ENCODE data around the gene SHB.

The SHB gene

DNA sequence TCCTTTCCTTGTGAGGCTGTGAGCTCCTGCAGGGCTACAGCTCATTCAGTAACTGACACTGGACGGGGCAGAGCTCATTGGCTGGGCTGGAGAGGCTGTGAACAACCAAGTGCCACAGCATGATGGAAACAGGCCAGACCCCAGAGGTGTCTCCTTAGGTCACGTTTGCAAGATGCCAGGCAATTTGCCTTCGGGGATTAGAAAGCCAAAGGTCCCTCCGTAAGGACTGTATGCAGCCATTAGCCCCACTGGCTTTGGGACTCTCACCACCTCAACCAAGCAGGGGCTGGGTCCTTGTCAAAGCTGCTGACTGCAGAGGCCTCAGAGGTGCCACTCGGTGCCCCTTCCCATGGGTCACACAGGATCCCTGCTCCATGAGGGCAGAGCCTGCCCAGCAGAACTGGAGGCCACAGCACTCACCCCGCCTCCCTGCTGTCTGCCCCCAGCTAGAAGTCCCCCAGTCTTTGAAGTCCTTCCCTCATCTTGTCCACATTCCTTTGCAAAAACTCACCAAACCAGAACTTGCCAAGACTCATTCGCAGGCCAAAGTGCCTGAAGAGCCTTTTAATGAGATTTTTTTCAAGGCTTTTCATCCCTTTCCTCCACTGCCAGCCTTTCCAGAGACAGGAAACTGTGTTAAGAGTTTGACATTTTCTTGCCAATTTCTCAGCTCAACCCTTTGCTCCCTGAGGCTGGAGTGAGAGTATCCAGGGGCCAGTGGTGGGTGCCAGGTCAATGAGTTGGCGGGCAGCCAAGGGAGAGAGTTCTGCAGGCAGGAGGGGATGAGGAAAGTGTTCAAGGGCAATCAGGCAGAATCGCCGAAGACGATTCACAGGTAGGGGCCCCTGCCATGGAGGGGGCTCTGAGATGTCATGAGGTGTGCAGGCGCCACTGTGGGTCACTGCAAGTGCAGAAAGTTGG, 125.4 kb downstream of the SHB start:
- Histone ChIP-seq H3K4ac (ENCODE audit: low read depth, low read length) (no peak overlapping the region), H2BK120ac (ENCODE audit: low read depth, low read length) (no peak overlapping the region), H3K79me2 (ENCODE audit: control insufficient read depth, insufficient read depth, low read length) (no peaks in the 10 kb centered on the region), H3K36me3 (ENCODE audit: control insufficient read depth, insufficient read depth, low read length) (peaks cover 10% of the 10 kb centered on the region), H3K4me1 (ENCODE audit: control insufficient read depth, low read depth, low read length) (peaks cover 8% of the 10 kb centered on the region), H4K5ac (ENCODE audit: low read length) (no peak overlapping the region), H3K9ac (ENCODE audit: low read length) (no peak overlapping the region), H3K4me2 (ENCODE audit: low read length) (no peak overlapping the region), H3K18ac (ENCODE audit: low read length) (no peak overlapping the region), H3K27me3 (ENCODE audit: insufficient read depth, low read length, poor library complexity) (no peaks in the 10 kb centered on the region), H2AK5ac (ENCODE audit: low read length) (no peak overlapping the region), H4K8ac (ENCODE audit: low read depth, low read length) (no peak overlapping the region), H3K23ac (ENCODE audit: low read length) (no peak overlapping the region), H3K79me1 (ENCODE audit: low read length) (peaks cover 7% of the 10 kb centered on the region), H3K56ac (ENCODE audit: low read length) (no peak overlapping the region), H2BK5ac (ENCODE audit: low read length) (no peak overlapping the region), H3K27ac (ENCODE audit: low read depth, low read length) (no peak overlapping the region), H3K4me3 (ENCODE audit: low read length) (no peak overlapping the region), H2BK15ac (replicated peaks; ENCODE audit: low read depth) (no peak overlapping the region)
- peak; percentile 60 for DNase-seq
- WGBS (ENCODE audit: extremely low coverage, insufficient coverage, low lambda C conversion rate): no CpG with 5 or more reads among the region's 12 CpGs

DNA sequence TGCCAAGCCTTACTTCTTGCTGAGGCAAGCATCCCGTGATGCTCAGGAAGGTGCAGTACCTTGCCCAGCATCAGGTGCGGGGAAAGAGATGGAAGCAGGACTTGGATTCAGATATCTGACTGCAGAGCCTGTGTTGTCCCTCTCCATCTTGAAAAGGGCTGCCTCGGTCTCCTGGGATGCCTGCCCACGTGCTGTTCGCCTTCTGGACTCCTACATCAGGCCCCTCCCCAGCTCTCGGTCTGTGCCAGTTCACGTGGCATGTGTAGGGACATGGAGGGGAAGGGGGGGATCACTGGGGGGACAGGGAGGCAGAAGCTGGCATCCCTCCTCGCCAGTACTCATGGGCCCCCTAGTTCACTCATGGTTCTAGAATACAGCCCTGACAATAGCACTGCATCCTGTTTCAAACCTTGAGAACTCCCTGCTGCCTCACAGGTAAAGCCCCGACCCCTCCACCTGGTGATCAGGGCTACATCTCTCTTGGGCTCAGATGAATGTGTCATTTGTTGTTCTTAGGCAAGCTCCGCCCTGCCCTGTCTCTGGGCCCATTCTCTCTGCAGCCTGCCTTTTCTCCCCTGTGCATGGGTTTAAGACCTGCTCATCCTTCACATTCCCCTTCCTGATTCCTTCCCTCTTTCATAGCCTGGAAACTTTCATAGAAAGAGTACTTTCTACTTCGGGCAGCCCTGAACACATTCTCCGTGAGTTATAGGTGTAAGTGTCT, 126.2 kb downstream of the SHB start:
- Histone ChIP-seq H3K23ac (ENCODE audit: low read length) (no peak overlapping the region), H3K36me3 (ENCODE audit: control insufficient read depth, insufficient read depth, low read length) (peaks cover 10% of the 10 kb centered on the region), H2BK15ac (replicated peaks; ENCODE audit: low read depth) (no peak overlapping the region), H3K79me2 (ENCODE audit: control insufficient read depth, insufficient read depth, low read length) (no peaks in the 10 kb centered on the region), H2BK120ac (ENCODE audit: low read depth, low read length) (no peak overlapping the region), H3K4me1 (ENCODE audit: control insufficient read depth, low read depth, low read length) (peaks cover 8% of the 10 kb centered on the region), H2BK5ac (ENCODE audit: low read length) (no peak overlapping the region), H3K4ac (ENCODE audit: low read depth, low read length) (no peak overlapping the region), H3K56ac (ENCODE audit: low read length) (no peak overlapping the region), H3K9ac (ENCODE audit: low read length) (no peak overlapping the region), H4K5ac (ENCODE audit: low read length) (no peak overlapping the region), H3K4me2 (ENCODE audit: low read length) (no peak overlapping the region), H3K79me1 (ENCODE audit: low read length) (peaks cover 11% of the 10 kb centered on the region), H3K27me3 (ENCODE audit: insufficient read depth, low read length, poor library complexity) (no peaks in the 10 kb centered on the region), H2AK5ac (ENCODE audit: low read length) (no peak overlapping the region), H3K18ac (ENCODE audit: low read length) (no peak overlapping the region), H4K8ac (ENCODE audit: low read depth, low read length) (no peak overlapping the region), H3K4me3 (ENCODE audit: low read length) (no peak overlapping the region), H3K27ac (ENCODE audit: low read depth, low read length) (no peak overlapping the region)
- WGBS (ENCODE audit: extremely low coverage, insufficient coverage, low lambda C conversion rate): no CpG with 5 or more reads among the region's 12 CpGs
- no peak for DNase-seq

DNA sequence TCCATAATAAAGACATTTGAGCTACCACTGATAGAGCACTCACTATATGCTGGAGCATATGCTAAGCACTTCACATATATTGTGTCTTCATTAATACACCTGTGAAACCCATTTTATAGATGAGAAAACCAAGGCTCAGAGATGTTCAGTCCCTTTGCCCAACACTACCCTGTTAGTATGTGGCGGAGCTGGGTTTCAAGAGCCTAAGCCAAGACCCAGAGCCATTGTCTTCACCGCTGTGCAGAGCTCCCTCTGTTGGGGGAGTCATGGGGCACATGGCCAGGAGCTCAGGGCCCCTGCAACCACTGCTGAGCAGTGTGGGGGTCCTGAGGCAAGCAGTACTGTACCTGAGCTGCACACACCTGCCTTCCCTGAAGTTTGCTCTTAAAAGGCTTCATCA, 127.8 kb downstream of the SHB start:
- Histone ChIP-seq H2AK5ac (ENCODE audit: low read length) (no peak overlapping the region), H3K18ac (ENCODE audit: low read length) (no peak overlapping the region), H4K5ac (ENCODE audit: low read length) (no peak overlapping the region), H2BK120ac (ENCODE audit: low read depth, low read length) (no peak overlapping the region), H3K4me2 (ENCODE audit: low read length) (no peak overlapping the region), H2BK15ac (replicated peaks; ENCODE audit: low read depth) (no peak overlapping the region), H3K79me2 (ENCODE audit: control insufficient read depth, insufficient read depth, low read length) (no peaks in the 10 kb centered on the region), H3K79me1 (ENCODE audit: low read length) (peaks cover 14% of the 10 kb centered on the region), H3K23ac (ENCODE audit: low read length) (no peak overlapping the region), H3K36me3 (ENCODE audit: control insufficient read depth, insufficient read depth, low read length) (peaks cover 10% of the 10 kb centered on the region), H3K4me3 (ENCODE audit: low read length) (no peak overlapping the region), H4K8ac (ENCODE audit: low read depth, low read length) (no peak overlapping the region), H3K27ac (ENCODE audit: low read depth, low read length) (no peak overlapping the region), H3K4me1 (ENCODE audit: control insufficient read depth, low read depth, low read length) (peaks cover 8% of the 10 kb centered on the region), H3K4ac (ENCODE audit: low read depth, low read length) (no peak overlapping the region), H2BK5ac (ENCODE audit: low read length) (no peak overlapping the region), H3K27me3 (ENCODE audit: insufficient read depth, low read length, poor library complexity) (no peaks in the 10 kb centered on the region), H3K56ac (ENCODE audit: low read length) (no peak overlapping the region), H3K9ac (ENCODE audit: low read length) (no peak overlapping the region)
- no peak for DNase-seq
- WGBS (ENCODE audit: extremely low coverage, insufficient coverage, low lambda C conversion rate): no CpG with 5 or more reads among the region's 2 CpGs

DNA sequence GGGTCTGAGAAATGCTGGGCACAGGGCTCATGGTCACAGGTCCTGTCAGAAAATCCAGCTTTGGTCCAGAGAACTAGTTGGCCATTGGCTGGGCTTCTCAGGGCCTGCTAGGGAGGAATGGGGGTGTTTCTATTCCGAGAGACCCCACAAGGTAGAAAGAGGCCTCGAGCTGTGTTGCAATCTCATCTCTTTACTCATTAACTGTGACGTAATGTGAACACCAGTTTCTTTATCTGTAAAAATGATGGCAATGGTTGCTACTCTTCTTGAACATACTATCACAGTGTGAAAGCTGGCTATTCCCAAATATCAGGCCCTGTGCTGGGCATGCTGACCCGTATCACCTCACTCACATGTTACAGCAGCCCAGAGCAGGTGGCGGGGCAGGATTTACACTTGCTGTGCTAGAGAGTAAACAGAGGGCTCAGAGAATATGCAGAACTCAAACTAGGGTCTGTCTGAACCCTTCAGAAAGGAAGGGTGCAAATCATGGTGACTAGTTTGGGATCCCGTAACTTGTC, 129.4 kb downstream of the SHB start:
- H3K27ac ChIP-seq (ENCODE audit: low read depth, low read length): no peak overlapping the region
- no peaks in the 10 kb centered on the region for H3K79me2 ChIP-seq (ENCODE audit: control insufficient read depth, insufficient read depth, low read length)
- no peaks in the 10 kb centered on the region for H3K36me3 ChIP-seq (ENCODE audit: control insufficient read depth, insufficient read depth, low read length)
- H2BK120ac ChIP-seq (ENCODE audit: low read depth, low read length): no peak overlapping the region
- no peak overlapping the region for H2BK15ac ChIP-seq (replicated peaks; ENCODE audit: low read depth)
- H3K4ac ChIP-seq (ENCODE audit: low read depth, low read length): no peak overlapping the region
- H2AK5ac ChIP-seq (ENCODE audit: low read length): no peak overlapping the region
- H3K4me1 ChIP-seq (ENCODE audit: control insufficient read depth, low read depth, low read length): no peaks in the 10 kb centered on the region
- H3K79me1 ChIP-seq (ENCODE audit: low read length): peaks cover 16% of the 10 kb centered on the region
- no CpG with 5 or more reads among the region's 6 CpGs for WGBS (ENCODE audit: extremely low coverage, insufficient coverage, low lambda C conversion rate)
- H4K8ac ChIP-seq (ENCODE audit: low read depth, low read length): no peak overlapping the region
- H2BK5ac ChIP-seq (ENCODE audit: low read length): no peak overlapping the region
- H3K27me3 ChIP-seq (ENCODE audit: insufficient read depth, low read length, poor library complexity): no peaks in the 10 kb centered on the region
- no peak overlapping the region for H3K4me2 ChIP-seq (ENCODE audit: low read length)
- DNase-seq: no peak
- no peak overlapping the region for H3K56ac ChIP-seq (ENCODE audit: low read length)
- no peak overlapping the region for H3K4me3 ChIP-seq (ENCODE audit: low read length)
- no peak overlapping the region for H3K18ac ChIP-seq (ENCODE audit: low read length)
- H3K9ac ChIP-seq (ENCODE audit: low read length): no peak overlapping the region
- H4K5ac ChIP-seq (ENCODE audit: low read length): no peak overlapping the region
- H3K23ac ChIP-seq (ENCODE audit: low read length): no peak overlapping the region

DNA sequence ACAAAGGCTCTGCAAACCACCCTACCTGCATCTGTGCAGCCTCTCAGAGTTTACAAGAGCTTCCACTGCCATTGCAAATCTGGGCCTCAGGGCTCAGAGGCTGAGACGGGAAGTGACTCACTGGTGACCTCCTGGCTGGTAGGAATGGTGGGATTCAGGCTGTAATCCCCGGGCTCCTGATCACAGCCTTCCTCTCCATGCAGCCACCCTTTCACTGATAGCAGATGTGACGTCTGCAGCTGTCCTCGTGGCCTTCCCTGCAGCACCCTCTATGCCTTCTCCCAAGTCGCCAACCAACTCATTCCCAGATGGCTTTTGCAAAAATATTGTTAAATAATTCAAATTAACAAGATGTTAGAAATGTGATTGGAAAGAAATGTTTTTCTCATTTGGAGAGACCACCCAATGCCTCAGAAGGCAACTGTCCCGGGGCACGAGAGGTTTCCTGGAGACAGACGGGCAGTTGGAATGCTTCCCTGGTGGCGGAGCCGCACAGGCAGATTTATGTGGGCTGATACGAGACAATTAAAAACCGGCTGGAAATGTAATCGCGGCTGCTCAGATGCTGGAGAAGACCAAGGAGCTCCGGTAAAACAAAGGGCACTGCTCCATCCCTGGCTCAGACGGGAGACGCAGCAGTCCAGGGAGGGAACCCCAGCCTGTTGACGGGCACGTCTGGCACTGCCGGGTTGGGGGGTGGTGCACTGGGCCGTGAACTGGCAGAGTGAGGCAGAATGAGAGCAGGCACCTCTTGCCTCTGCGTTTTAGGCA, 130.7 kb downstream of the SHB start:
- Histone ChIP-seq H3K27me3 (ENCODE audit: insufficient read depth, low read length, poor library complexity) (no peaks in the 10 kb centered on the region), H4K8ac (ENCODE audit: low read depth, low read length) (no peak overlapping the region), H3K79me1 (ENCODE audit: low read length) (peaks cover 16% of the 10 kb centered on the region), H2BK120ac (ENCODE audit: low read depth, low read length) (no peak overlapping the region), H3K27ac (ENCODE audit: low read depth, low read length) (peak overlapping the region; percentile 32), H3K36me3 (ENCODE audit: control insufficient read depth, insufficient read depth, low read length) (no peaks in the 10 kb centered on the region), H3K18ac (ENCODE audit: low read length) (no peak overlapping the region), H3K56ac (ENCODE audit: low read length) (no peak overlapping the region), H3K9ac (ENCODE audit: low read length) (no peak overlapping the region), H2AK5ac (ENCODE audit: low read length) (no peak overlapping the region), H3K4me2 (ENCODE audit: low read length) (no peak overlapping the region), H3K4me3 (ENCODE audit: low read length) (no peak overlapping the region), H2BK15ac (replicated peaks; ENCODE audit: low read depth) (no peak overlapping the region), H3K79me2 (ENCODE audit: control insufficient read depth, insufficient read depth, low read length) (no peaks in the 10 kb centered on the region), H3K4ac (ENCODE audit: low read depth, low read length) (no peak overlapping the region), H4K5ac (ENCODE audit: low read length) (no peak overlapping the region), H3K23ac (ENCODE audit: low read length) (no peak overlapping the region), H3K4me1 (ENCODE audit: control insufficient read depth, low read depth, low read length) (no peaks in the 10 kb centered on the region), H2BK5ac (ENCODE audit: low read length) (no peak overlapping the region)
- peak; percentile 79 for DNase-seq
- no CpG with 5 or more reads among the region's 22 CpGs for WGBS (ENCODE audit: extremely low coverage, insufficient coverage, low lambda C conversion rate)

Data from mesendoderm (in vitro differentiated cells).